Cardiac fibroblast (primary cell): Measurements from ENCODE around the gene MICALL1.

Experiments used
- DNase-seq, 2 donors: peaks; one replicate each; pipeline versions ENCODE4 v3.0.0 to v3.0.0-alpha.2; 2010; ENCODE audit warnings: low read depth in 2 of 2
- H3K4me3 ChIP-seq, 2 donors: replicated peaks in 1 of 2; 1 replicate in 1 of 2; 2 replicates in 1 of 2; pipeline ENCODE4 v1.5.1; 2011; ENCODE audit warnings: low read depth in 2 of 2, low read length in 2 of 2, mild to moderate bottlenecking in 2 of 2, moderate library complexity in 1 of 2
- TF ChIP-seq, protein P1 (sequence below): IDR thresholded peaks from one replicate; pipeline ENCODE4 v1.5.1; 2011; ENCODE audit warnings: low read depth, mild to moderate bottlenecking, low read length, inconsistent platforms

Gene MICALL1

GRCh38 chr22:37896181-37896592, 9.9 kb upstream of the MICALL1 start:
- TF ChIP-seq, protein P1, sequence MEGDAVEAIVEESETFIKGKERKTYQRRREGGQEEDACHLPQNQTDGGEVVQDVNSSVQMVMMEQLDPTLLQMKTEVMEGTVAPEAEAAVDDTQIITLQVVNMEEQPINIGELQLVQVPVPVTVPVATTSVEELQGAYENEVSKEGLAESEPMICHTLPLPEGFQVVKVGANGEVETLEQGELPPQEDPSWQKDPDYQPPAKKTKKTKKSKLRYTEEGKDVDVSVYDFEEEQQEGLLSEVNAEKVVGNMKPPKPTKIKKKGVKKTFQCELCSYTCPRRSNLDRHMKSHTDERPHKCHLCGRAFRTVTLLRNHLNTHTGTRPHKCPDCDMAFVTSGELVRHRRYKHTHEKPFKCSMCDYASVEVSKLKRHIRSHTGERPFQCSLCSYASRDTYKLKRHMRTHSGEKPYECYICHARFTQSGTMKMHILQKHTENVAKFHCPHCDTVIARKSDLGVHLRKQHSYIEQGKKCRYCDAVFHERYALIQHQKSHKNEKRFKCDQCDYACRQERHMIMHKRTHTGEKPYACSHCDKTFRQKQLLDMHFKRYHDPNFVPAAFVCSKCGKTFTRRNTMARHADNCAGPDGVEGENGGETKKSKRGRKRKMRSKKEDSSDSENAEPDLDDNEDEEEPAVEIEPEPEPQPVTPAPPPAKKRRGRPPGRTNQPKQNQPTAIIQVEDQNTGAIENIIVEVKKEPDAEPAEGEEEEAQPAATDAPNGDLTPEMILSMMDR = no peak
- H3K4me3 ChIP-seq = no peak overlapping the region
- DNase-seq = peak; percentile 43 to 51

DNA sequence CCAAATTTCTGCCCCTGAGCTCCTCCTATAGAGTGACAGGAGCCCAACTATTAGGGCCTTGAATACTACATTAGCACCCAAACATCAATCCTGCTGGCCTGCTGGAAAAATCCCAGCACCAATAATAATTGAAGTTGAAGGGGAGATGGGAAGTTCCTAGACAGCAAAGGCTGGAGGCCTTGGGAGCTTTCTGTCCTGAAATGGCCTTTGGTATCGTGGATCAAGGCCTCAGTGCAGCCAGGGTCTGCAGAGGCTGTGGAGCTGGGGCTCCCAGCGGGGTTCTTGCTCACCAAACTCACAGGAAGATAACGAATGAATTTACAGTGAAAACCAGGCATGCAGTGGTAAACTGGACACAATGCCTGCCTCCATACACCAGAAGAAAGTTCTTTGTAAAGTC, 9.2 kb upstream of the MICALL1 start:
- H3K4me3 ChIP-seq = no peak overlapping the region
- DNase-seq = no peak
- TF ChIP-seq, protein P1 = no peak

DNA sequence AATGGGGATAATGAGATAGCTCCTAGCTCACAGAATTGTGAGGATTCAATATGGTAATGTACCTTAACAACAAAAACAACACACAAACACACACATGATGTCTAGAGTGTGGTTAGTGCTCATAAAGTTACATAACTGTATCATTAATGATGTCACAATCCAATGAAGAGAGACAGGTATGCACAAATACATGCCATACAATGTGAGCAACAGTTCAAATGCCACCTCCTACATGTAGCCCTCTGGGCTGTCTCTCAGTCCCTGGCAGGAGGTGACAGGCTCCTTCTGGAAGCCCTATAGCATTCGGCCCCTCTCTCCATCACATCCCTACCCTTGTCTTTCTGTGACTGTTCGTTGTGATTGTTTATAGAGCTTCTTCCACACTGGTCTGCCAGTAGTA, 8.3 kb upstream of the MICALL1 start:
- DNase-seq = no peak
- H3K4me3 ChIP-seq = no peak overlapping the region
- TF ChIP-seq, protein P1 = no peak

DNA sequence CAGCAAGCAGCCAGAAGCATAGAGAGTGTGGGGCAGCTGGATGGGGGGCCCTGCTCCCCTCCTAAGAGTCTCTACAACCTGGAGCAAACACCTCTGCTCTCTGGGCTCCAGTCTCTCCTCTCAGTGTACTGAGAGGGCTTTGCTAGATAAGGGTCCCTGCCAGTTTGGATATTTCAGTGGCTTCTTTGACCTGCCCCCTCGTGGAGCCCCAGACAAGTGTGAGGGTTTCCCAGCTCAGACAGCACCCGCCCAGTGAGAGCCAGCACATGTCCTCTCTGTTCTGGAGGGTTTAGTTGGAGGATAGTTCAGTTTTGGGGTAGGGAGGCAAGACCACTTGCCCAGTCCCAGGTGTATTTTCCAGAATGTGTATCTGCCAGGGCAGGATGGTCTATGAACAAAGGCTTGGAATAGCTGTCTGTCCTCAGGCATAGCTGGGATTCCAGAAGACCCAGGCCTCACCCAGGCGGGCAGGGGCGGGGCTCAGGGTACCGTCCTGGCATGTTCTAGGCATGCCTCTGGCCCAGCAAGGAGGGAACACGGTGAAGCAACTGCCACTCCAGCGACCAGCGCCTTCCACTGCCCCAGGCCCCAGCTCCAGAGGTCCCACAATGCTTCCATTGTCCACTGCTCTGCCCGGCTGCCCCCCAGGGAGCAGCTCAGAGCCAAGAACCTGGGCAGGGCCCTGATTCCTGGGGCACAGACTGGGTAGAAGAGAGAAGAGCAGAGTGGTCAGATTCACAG, 7.5 kb upstream of the MICALL1 start:
- H3K4me3 ChIP-seq = no peak overlapping the region
- TF ChIP-seq, protein P1 = no peak
- peak in 1 of 2 donors; percentile 39 for DNase-seq

DNA sequence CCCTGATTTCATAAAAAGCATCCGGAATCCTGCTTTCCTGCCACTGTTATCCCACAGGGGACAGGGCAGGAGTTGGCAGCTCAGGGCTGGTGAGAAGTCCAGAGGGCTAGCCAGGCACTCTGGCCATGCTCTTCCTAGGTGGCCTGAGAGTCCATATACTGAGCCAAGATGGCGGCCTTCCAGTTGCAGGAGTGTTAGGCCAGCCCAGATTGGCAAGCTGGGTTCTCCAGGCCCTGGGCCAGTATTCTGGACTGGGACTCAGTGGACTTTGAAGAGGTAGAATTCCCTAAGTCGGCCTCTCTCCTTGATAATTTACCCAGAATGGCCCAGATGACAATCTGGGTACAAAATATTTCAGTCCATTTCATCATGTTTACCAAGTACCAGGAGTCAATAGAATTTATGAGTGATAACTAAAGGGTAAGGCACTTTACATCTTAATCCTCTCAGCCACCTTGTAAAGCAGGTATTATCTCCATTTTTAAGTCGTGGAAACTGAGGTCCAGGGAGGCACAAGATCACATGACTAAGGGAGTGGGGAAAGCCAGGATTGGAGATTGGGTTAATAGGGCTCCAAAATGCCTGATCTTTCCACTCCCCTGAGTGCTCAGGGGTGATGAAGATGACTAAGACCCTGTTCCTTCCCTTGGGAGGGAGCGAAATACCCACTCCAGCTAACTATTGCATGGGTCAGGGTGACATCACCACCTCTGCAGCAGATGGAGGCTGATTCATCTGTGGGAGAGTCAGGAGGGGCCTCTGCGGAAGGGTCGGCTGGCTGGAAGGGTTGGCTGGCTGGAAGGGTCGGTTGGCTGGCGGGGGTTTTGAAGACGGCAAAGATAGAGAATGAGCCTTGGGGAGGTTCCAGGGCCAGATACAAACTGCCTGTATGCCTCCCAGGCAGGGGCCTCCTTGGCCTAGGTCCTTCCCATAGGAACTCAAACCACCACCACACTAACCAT, 1.2 kb upstream of the MICALL1 start:
- DNase-seq = peak; percentile 94 to 100

DNA sequence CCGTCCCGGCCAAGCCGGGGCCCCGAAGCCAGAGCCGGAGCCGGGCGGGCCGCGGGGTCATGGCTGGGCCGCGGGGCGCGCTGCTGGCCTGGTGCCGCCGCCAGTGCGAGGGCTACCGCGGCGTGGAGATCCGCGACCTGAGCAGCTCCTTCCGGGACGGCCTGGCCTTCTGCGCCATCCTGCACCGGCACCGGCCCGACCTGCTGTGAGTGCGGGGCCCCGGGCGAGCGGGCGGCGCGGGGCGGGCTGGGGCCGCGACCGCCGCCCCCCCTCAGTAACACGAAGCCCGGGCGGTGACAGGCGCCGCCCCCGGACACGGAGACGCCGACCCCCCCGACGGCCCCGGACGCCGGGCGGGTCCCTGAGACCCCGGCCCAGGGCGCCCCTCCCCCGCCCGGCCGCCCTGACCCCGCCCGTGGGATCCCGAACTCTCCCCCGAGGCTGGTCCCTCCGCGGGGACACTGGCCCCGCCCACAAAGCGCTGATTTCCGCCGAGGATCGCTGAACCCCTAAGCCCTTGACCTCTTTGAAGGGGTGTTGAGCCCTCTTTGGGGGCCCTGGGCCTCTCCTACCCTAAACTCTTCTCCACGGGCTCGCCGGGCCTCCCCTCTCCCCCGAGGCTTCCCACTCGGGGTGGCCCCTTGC, 389 bp downstream of the MICALL1 start:
- TF ChIP-seq, protein P1 = no peak
- no peak for DNase-seq
- H3K4me3 ChIP-seq = peak overlapping the region; percentile 66 to 72

More for the DNA sequence above, 1.2 kb upstream of the MICALL1 start:
- peak overlapping the region; percentile 40 to 66 for H3K4me3 ChIP-seq
- TF ChIP-seq, protein P1 = no peak
